Activated CD4-positive, alpha-beta T cell treated with anti-CD3 and anti-CD28 coated beads for 24 hours (primary cell): ENCODE results near the gene TACC3.
A peak's percentile ranks its signal among the peaks of the same experiment; 100 is the strongest.

Experiments used
- DNase-seq, 2 donors: peaks; one replicate each; pipeline ENCODE4 v3.0.0-alpha.2; 2020; ENCODE audit warnings: low read depth in 2 of 2

Gene TACC3

GRCh38 chr4:1746265-1746691 lies 25.0 kb downstream of the TACC3 start:
- peak; percentile 64 to 80 for DNase-seq

- DNase-seq: no peak
Measured at GRCh38 chr4:1746919-1747602, 25.7 kb downstream of the TACC3 start.

- DNase-seq: no peak
Measured at GRCh38 chr4:1747603-1747967, 26.3 kb downstream of the TACC3 start.

- DNase-seq: peak; percentile 71 to 87
Measured at GRCh38 chr4:1748465-1748995, 27.2 kb downstream of the TACC3 start.

GRCh38 chr4:1749370-1749769 lies 28.0 kb downstream of the TACC3 start:
- DNase-seq: no peak

GRCh38 chr4:1749826-1750225 lies 28.5 kb downstream of the TACC3 start:
- DNase-seq: no peak

GRCh38 chr4:1750381-1751154 lies 29.2 kb downstream of the TACC3 start:
- DNase-seq: no peak

GRCh38 chr4:1751155-1751918 lies 30.0 kb downstream of the TACC3 start:
- DNase-seq: no peak

- no peak for DNase-seq
Measured at GRCh38 chr4:1751919-1752283, 30.6 kb downstream of the TACC3 start.

GRCh38 chr4:1752284-1753041 lies 31.1 kb downstream of the TACC3 start:
- DNase-seq: peak in 1 of 2 donors; percentile 27

- DNase-seq: no peak
Measured at GRCh38 chr4:1753294-1753696, 32.0 kb downstream of the TACC3 start.

- DNase-seq: no peak
Measured at GRCh38 chr4:1753697-1754311, 32.5 kb downstream of the TACC3 start.

- no peak for DNase-seq
Measured at GRCh38 chr4:1754336-1754735, 33.0 kb downstream of the TACC3 start.

GRCh38 chr4:1755297-1755696 lies 34.0 kb downstream of the TACC3 start:
- no peak for DNase-seq

- DNase-seq: no peak
Measured at GRCh38 chr4:1756079-1756478, 34.8 kb downstream of the TACC3 start.

GRCh38 chr4:1756893-1757779 lies 35.8 kb downstream of the TACC3 start:
- DNase-seq: no peak

GRCh38 chr4:1757836-1758235 lies 36.5 kb downstream of the TACC3 start:
- DNase-seq: no peak

GRCh38 chr4:1758306-1759121 lies 37.2 kb downstream of the TACC3 start:
- no peak for DNase-seq

- DNase-seq: no peak
Measured at GRCh38 chr4:1759170-1759817, 38.0 kb downstream of the TACC3 start.
